Adipocyte (in vitro differentiated cells): ENCODE measurements around the gene PTPRN2.

Source experiments
- DNase-seq: peaks from one replicate; pipeline ENCODE4 v3.0.0-alpha.2; 2015; ENCODE audit warnings: low read depth
- H3K27me3 ChIP-seq: replicated peaks from 2 replicates; pipeline ENCODE4 v1.7.0; 2013; ENCODE audit warnings: mild to moderate bottlenecking, low read length, moderate library complexity; ENCODE audit not compliant: control insufficient read depth, insufficient read depth
- H3K36me3 ChIP-seq: 2 replicates; pipeline ENCODE4 v1.7.0; 2013; ENCODE audit warnings: low read length, mild to moderate bottlenecking, moderate library complexity; ENCODE audit not compliant: control insufficient read depth, insufficient read depth, severe bottlenecking
- H3K4me1 ChIP-seq: 2 replicates; pipeline ENCODE4 v1.7.0; 2013; ENCODE audit warnings: mild to moderate bottlenecking, low read length, moderate library complexity; ENCODE audit not compliant: control insufficient read depth, insufficient read depth
- H3K4me3 ChIP-seq: 2 replicates; pipeline ENCODE4 v1.7.0; 2013; ENCODE audit warnings: mild to moderate bottlenecking, low read length, moderate library complexity
- H3K9ac ChIP-seq: 2 replicates; pipeline ENCODE4 v1.7.0; 2013; ENCODE audit warnings: mild to moderate bottlenecking, low read length, moderate library complexity
- H3K9me3 ChIP-seq: 2 replicates; pipeline ENCODE4 v1.7.0; 2013; ENCODE audit warnings: mild to moderate bottlenecking, low read length, moderate library complexity; ENCODE audit not compliant: control insufficient read depth

PTPRN2 gene

GRCh38 chr7:158585721-158586498 is 1.7 kb downstream of the PTPRN2 start:
- Histone ChIP-seq H3K9me3 (peaks cover 6% of the 10 kb centered on the region), H3K9ac (no peak overlapping the region), H3K4me3 (no peak overlapping the region), H3K27me3 (peaks cover 33% of the 10 kb centered on the region), H3K4me1 (no peaks in the 10 kb centered on the region), H3K36me3 (no peaks in the 10 kb centered on the region)
- DNase-seq = no peak

DNA sequence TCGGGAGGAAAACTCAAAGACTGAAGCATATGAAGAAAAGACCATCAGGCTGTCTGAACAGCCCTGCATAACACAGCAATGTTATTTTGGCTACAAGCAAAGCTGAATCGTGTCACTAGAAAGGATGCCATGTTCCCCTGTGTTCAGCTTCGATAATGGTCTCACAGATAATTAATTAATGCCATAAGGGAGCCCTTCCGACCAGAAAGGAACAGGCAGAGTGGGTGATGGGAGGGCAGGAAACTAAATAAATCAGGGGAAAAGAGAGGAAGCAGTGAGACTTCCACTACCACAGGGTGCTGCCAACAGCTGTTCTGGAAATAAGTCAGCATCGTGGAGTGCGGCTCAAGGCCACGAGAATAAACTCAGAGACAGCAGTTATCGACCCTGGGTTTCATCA is 3.2 kb downstream of the PTPRN2 start:
- Histone ChIP-seq H3K4me3 (no peak overlapping the region), H3K36me3 (no peaks in the 10 kb centered on the region), H3K27me3 (peaks cover 33% of the 10 kb centered on the region), H3K4me1 (no peaks in the 10 kb centered on the region), H3K9me3 (peaks cover 20% of the 10 kb centered on the region), H3K9ac (no peak overlapping the region)
- no peak for DNase-seq

GRCh38 chr7:158583810-158584209 is 3.8 kb downstream of the PTPRN2 start:
- H3K9me3 ChIP-seq = peaks cover 25% of the 10 kb centered on the region

GRCh38 chr7:158583143-158583542 is 4.5 kb downstream of the PTPRN2 start:
- DNase-seq = no peak
- Histone ChIP-seq H3K27me3 (peaks cover 33% of the 10 kb centered on the region), H3K9ac (no peak overlapping the region), H3K36me3 (no peaks in the 10 kb centered on the region), H3K9me3 (peaks cover 29% of the 10 kb centered on the region), H3K4me1 (no peaks in the 10 kb centered on the region), H3K4me3 (no peak overlapping the region)

More at GRCh38 chr7:158583810-158584209, 3.8 kb downstream of the PTPRN2 start:
- H3K36me3 ChIP-seq = no peaks in the 10 kb centered on the region
- H3K9ac ChIP-seq = no peak overlapping the region
- no peaks in the 10 kb centered on the region for H3K4me1 ChIP-seq
- H3K27me3 ChIP-seq = peaks cover 33% of the 10 kb centered on the region
- no peak for DNase-seq
- no peak overlapping the region for H3K4me3 ChIP-seq

GRCh38 chr7:158582089-158582456 is 5.5 kb downstream of the PTPRN2 start:
- peaks cover 33% of the 10 kb centered on the region for H3K27me3 ChIP-seq
- no peak overlapping the region for H3K4me3 ChIP-seq
- H3K9ac ChIP-seq = no peak overlapping the region
- peaks cover 29% of the 10 kb centered on the region for H3K9me3 ChIP-seq
- DNase-seq = no peak
- no peaks in the 10 kb centered on the region for H3K4me1 ChIP-seq
- no peaks in the 10 kb centered on the region for H3K36me3 ChIP-seq

DNA sequence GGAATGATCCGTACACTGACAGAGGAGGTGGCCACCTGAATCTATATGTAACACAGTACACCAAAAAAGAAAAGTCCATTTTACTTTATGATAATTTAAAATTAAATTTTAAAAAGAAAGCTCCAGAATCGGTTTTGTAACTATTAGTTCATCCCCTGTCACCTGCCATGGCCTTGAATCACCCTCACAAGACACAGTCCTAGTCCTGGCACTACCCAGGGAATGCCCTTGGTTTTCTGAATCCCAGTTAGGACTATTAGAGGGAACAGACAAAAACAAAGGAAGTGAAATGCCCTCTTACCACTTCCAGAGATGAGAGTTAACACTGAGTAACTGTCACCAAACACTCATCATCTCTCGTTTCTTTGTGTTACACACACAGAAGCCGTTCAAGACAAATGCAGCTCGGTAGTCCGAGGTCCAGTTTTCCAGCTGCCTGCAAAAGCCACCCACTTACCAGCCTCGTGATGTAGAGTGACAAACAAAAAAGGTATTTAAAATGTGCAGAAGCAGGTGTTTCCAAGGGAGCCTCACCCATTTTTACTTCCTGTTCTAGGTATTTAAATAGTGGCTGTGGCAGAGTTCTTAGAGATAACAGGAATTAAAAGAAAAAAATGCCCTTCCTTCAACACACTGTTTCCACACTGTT is 6.1 kb downstream of the PTPRN2 start:
- Histone ChIP-seq H3K27me3 (peaks cover 32% of the 10 kb centered on the region), H3K4me3 (no peak overlapping the region), H3K9ac (no peak overlapping the region), H3K36me3 (no peaks in the 10 kb centered on the region), H3K4me1 (no peaks in the 10 kb centered on the region), H3K9me3 (peaks cover 29% of the 10 kb centered on the region)
- DNase-seq = no peak

- no peaks in the 10 kb centered on the region for H3K36me3 ChIP-seq
- H3K4me3 ChIP-seq = no peak overlapping the region
- peaks cover 29% of the 10 kb centered on the region for H3K9me3 ChIP-seq
- peaks cover 16% of the 10 kb centered on the region for H3K27me3 ChIP-seq
- no peak for DNase-seq
- no peak overlapping the region for H3K9ac ChIP-seq
- no peaks in the 10 kb centered on the region for H3K4me1 ChIP-seq
Observed at GRCh38 chr7:158579662-158580646, 7.7 kb downstream of the PTPRN2 start.

DNA sequence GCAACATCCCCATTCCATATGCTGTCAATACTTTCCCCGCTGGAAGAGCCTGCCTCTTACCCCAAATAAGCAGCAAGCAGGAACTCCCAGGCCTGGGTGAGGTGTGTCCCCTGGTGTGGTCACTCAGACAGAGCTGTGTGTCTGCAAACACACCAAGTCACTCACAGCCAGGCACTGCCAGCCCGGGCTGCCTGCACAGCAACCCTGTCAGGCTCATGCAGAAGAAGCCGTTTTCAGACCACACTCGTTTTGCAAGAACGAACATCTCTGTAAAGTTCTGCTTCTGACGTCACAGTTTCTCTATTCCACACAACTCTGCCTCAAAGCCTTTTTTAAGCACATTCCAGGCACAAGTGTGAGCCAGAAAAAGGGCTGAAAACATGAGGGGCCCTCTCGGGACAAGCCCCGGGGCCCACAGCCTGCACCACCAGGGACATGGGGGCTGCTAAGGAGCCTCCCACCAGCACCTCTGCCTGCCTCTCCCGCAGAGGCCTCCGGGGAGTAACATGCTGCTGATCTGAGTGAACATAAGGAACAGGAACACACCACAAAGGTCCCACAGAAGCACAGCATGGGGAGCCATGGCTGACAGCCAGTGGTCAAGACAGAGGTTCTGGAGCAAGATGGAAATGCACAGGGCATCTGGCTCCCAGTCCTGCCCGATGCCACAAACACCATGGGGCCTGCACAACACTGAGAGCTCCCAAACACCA is 11.4 kb downstream of the PTPRN2 start:
- Histone ChIP-seq H3K9me3 (peaks cover 26% of the 10 kb centered on the region), H3K4me3 (no peak overlapping the region), H3K4me1 (no peaks in the 10 kb centered on the region), H3K27me3 (peaks cover 8% of the 10 kb centered on the region), H3K36me3 (no peaks in the 10 kb centered on the region), H3K9ac (no peak overlapping the region)
- DNase-seq = no peak

GRCh38 chr7:158574308-158575036 is 13.2 kb downstream of the PTPRN2 start:
- no peak overlapping the region for H3K4me3 ChIP-seq
- peaks cover 10% of the 10 kb centered on the region for H3K9me3 ChIP-seq
- no peak overlapping the region for H3K9ac ChIP-seq
- H3K27me3 ChIP-seq = peaks cover 19% of the 10 kb centered on the region
- no peaks in the 10 kb centered on the region for H3K36me3 ChIP-seq
- no peaks in the 10 kb centered on the region for H3K4me1 ChIP-seq
- DNase-seq = no peak

- DNase-seq = no peak
- H3K36me3 ChIP-seq = no peaks in the 10 kb centered on the region
- H3K9me3 ChIP-seq = peaks cover 2% of the 10 kb centered on the region
- H3K4me1 ChIP-seq = no peaks in the 10 kb centered on the region
- peaks cover 29% of the 10 kb centered on the region for H3K27me3 ChIP-seq
- H3K4me3 ChIP-seq = no peak overlapping the region
- no peak overlapping the region for H3K9ac ChIP-seq
Observed at GRCh38 chr7:158573310-158573709, 14.3 kb downstream of the PTPRN2 start.
